H1 (cell line): ENCODE results near the gene ISG15. TPM values are rescaled to one million over a fixed set of nuclear protein-coding genes. Genes with fewer than 3 reads are reported as not detected.

ENCODE experiments used
- CTCF ChIA-PET: fragments of 300-600 bp; sonication (Branson Sonifier 250); formaldehyde crosslinking; loops from one replicate; lab custom pipeline; 2021; ENCODE audit not compliant: partially characterized antibody; lab: Charles Lee
- POLR2A ChIA-PET: fragments of 300-600 bp; sonication (Branson Sonifier 250); formaldehyde crosslinking; loops from one replicate; lab custom pipeline; 2021; ENCODE audit warnings: inconsistent platforms; ENCODE audit not compliant: partially characterized antibody; lab: Charles Lee
- DNase-seq, 2 experiments: peaks; one replicate each; pipeline versions ENCODE4 v3.0.0 to v3.0.0-alpha.2; 2010 to 2022; ENCODE audit warnings: low spot score in 2 of 2, low read depth in 1 of 2, mixed read lengths in 1 of 2
- FAIRE-seq: peaks from 2 replicates; lab custom pipeline; 2011; peaks lifted over from hg19 to GRCh38; lab: Jason Lieb, UNC
- H2AFZ ChIP-seq: 2 replicates; pipeline ENCODE4 v1.8.1; 2012; ENCODE audit warnings: low read length, inconsistent platforms
- H2AK5ac ChIP-seq: 2 replicates; pipeline ENCODE4 v1.6.1; 2013; ENCODE audit warnings: low read depth, low read length
- H2BK120ac ChIP-seq: replicated peaks from 2 replicates; pipeline ENCODE3; 2013; ENCODE audit warnings: low read depth, low read length, inconsistent platforms
- H2BK12ac ChIP-seq: 2 replicates; pipeline ENCODE4 v1.6.1; 2013; ENCODE audit warnings: low read depth, low read length
- H2BK15ac ChIP-seq: 2 replicates; pipeline ENCODE4 v1.6.1; 2013; ENCODE audit warnings: low read length
- H2BK20ac ChIP-seq: 2 replicates; pipeline ENCODE4 v1.6.1; 2013; ENCODE audit warnings: low read length
- H2BK5ac ChIP-seq: 2 replicates; pipeline ENCODE4 v1.6.1; 2013; ENCODE audit warnings: low read depth, low read length
- H3K14ac ChIP-seq: 2 replicates; pipeline ENCODE4 v1.6.1; 2013; ENCODE audit warnings: inconsistent platforms; ENCODE audit not compliant: insufficient read length
- H3K18ac ChIP-seq: 2 replicates; pipeline ENCODE4 v1.6.1; 2013; ENCODE audit warnings: low read length; ENCODE audit errors: extremely low read depth
- H3K23ac ChIP-seq: 2 replicates; pipeline ENCODE4 v1.6.1; 2013; ENCODE audit warnings: inconsistent platforms; ENCODE audit not compliant: insufficient read length
- H3K23me2 ChIP-seq: 2 replicates; pipeline ENCODE4 v1.6.1; 2013; ENCODE audit warnings: low read depth, low read length
- H3K27ac ChIP-seq: 2 replicates; pipeline ENCODE4 v1.6.1; 2011; ENCODE audit warnings: low read depth, low read length, inconsistent platforms
- H3K27me3 ChIP-seq, 4 experiments: replicated peaks in 1 of 4; 1 replicate in 1 of 4; 2 replicates in 3 of 4; pipeline versions ENCODE4 v1.6.1 to v1.8.1; 2011 to 2013; ENCODE audit warnings: low read length in 3 of 4, mild to moderate bottlenecking in 3 of 4, inconsistent platforms in 2 of 4, mixed read lengths in 2 of 4, moderate library complexity in 1 of 4; ENCODE audit not compliant: control insufficient read depth in 3 of 4, insufficient read depth in 3 of 4; ENCODE audit errors: extremely low read depth in 1 of 4
- H3K36me3 ChIP-seq, 4 experiments: 2 replicates each; pipeline versions ENCODE4 v1.6.1 to v1.8.1; 2011 to 2013; ENCODE audit warnings: mild to moderate bottlenecking in 4 of 4, low read length in 3 of 4, moderate library complexity in 2 of 4, control low read depth in 1 of 4, inconsistent platforms in 1 of 4; ENCODE audit not compliant: insufficient read depth in 4 of 4, control insufficient read depth in 2 of 4
- H3K4ac ChIP-seq: replicated peaks from 2 replicates; pipeline ENCODE3; 2013; ENCODE audit warnings: low read length, low read depth, mixed read lengths, inconsistent platforms; ENCODE audit not compliant: insufficient read length
- H3K4me1 ChIP-seq, 4 experiments: replicated peaks in 1 of 4; 1 replicate in 1 of 4; 2 replicates in 3 of 4; pipeline versions ENCODE4 v1.6.1 to v1.8.1; 2011 to 2013; ENCODE audit warnings: low read length in 3 of 4, inconsistent platforms in 2 of 4, mixed read lengths in 1 of 4; ENCODE audit not compliant: insufficient read depth in 4 of 4, control insufficient read depth in 3 of 4
- H3K4me2 ChIP-seq, 2 experiments: 2 replicates each; pipeline versions ENCODE4 v1.6.1 to v1.8.1; 2011 to 2013; ENCODE audit warnings: low read depth in 2 of 2, low read length in 2 of 2, control low read depth in 1 of 2, inconsistent platforms in 1 of 2, mild to moderate bottlenecking in 1 of 2; ENCODE audit not compliant: insufficient read depth in 1 of 2
- H3K4me3 ChIP-seq, 4 experiments: fragments of 200-600, 300-600 bp in 1 of 4; sonication (generic), shearing (Covaris generic), sonication (Bioruptor Twin) in 1 of 4; 2 replicates each; pipeline versions ENCODE4 v1.5.1 to v1.8.1; 2011 to 2016; ENCODE audit warnings: low read length in 4 of 4, low read depth in 3 of 4, control low read depth in 2 of 4, inconsistent platforms in 2 of 4, mild to moderate bottlenecking in 2 of 4, mixed read lengths in 1 of 4, moderate library complexity in 1 of 4; ENCODE audit not compliant: insufficient read depth in 2 of 4; ENCODE audit errors: extremely low read depth in 1 of 4
- H3K56ac ChIP-seq: replicated peaks from 2 replicates; pipeline ENCODE3; 2013; ENCODE audit warnings: low read depth, mild to moderate bottlenecking, mixed read lengths, low read length, inconsistent platforms; ENCODE audit not compliant: insufficient read length
- H3K79me1 ChIP-seq: 2 replicates; pipeline ENCODE4 v1.6.1; 2013; ENCODE audit warnings: low read depth, low read length, control low read depth
- H3K79me2 ChIP-seq, 2 experiments: 2 replicates each; pipeline versions ENCODE4 v1.6.1 to v1.8.1; 2012 to 2013; ENCODE audit warnings: low read length in 2 of 2, mild to moderate bottlenecking in 2 of 2, inconsistent platforms in 1 of 2; ENCODE audit not compliant: insufficient read depth in 2 of 2, control insufficient read depth in 1 of 2
- H3K9ac ChIP-seq, 4 experiments: replicated peaks in 1 of 4; 1 replicate in 1 of 4; 2 replicates in 3 of 4; pipeline versions ENCODE4 v1.6.1 to v1.8.1; 2011 to 2013; ENCODE audit warnings: low read depth in 3 of 4, low read length in 3 of 4, control low read depth in 2 of 4, mild to moderate bottlenecking in 2 of 4, moderate library complexity in 2 of 4, inconsistent platforms in 1 of 4; ENCODE audit errors: extremely low read depth in 1 of 4
- H3K9me3 ChIP-seq, 2 experiments: 2 replicates each; pipeline versions ENCODE4 v1.6.1 to v1.8.1; 2012 to 2013; ENCODE audit warnings: mild to moderate bottlenecking in 2 of 2, moderate library complexity in 2 of 2, control low read depth in 1 of 2, inconsistent platforms in 1 of 2, low read depth in 1 of 2, low read length in 1 of 2, mixed read lengths in 1 of 2; ENCODE audit not compliant: insufficient read depth in 2 of 2
- H4K20me1 ChIP-seq, 2 experiments: replicated peaks in 1 of 2; 2 replicates each; pipeline versions ENCODE3 to v1.8.1; 2011 to 2013; ENCODE audit warnings: inconsistent platforms in 2 of 2, low read length in 2 of 2, mild to moderate bottlenecking in 1 of 2; ENCODE audit not compliant: insufficient read depth in 2 of 2, control insufficient read depth in 1 of 2
- H4K5ac ChIP-seq: 2 replicates; pipeline ENCODE4 v1.6.1; 2013; ENCODE audit warnings: low read length, low read depth, mixed read lengths, inconsistent platforms; ENCODE audit not compliant: insufficient read length
- H4K8ac ChIP-seq: 2 replicates; pipeline ENCODE4 v1.8.0; 2013; ENCODE audit warnings: mild to moderate bottlenecking, moderate library complexity, low read length, inconsistent platforms; ENCODE audit not compliant: insufficient read depth; ENCODE audit errors: extremely low read depth
- H4K91ac ChIP-seq: replicated peaks from 2 replicates; pipeline ENCODE3; 2013; ENCODE audit warnings: low read length, mixed read lengths, inconsistent platforms; ENCODE audit not compliant: insufficient read length
- BACH1 ChIP-seq: IDR thresholded peaks from 2 replicates; pipeline ENCODE4 v1.6.1; 2012; ENCODE audit warnings: low read length, improper control_type of control experiment
- CHD1 ChIP-seq: IDR thresholded peaks from 2 replicates; pipeline ENCODE4 v1.6.1; 2012; ENCODE audit warnings: low read depth, low read length, improper control_type of control experiment
- EP300 ChIP-seq, 2 experiments: IDR thresholded peaks; 1 replicate in 1 of 2; 2 replicates in 1 of 2; pipeline ENCODE4 v1.6.1; 2011 to 2012; ENCODE audit warnings: low read depth in 2 of 2, low read length in 2 of 2, mild to moderate bottlenecking in 2 of 2, borderline replicate concordance in 1 of 2, inconsistent platforms in 1 of 2, moderate library complexity in 1 of 2
- EZH2 ChIP-seq: fragments of 200-600 bp; sonication (generic); IDR thresholded peaks from 2 replicates; pipeline ENCODE4 v1.7.1; 2012; ENCODE audit warnings: low read depth, mild to moderate bottlenecking, moderate library complexity, low read length, inconsistent platforms; ENCODE audit not compliant: severe bottlenecking
- GTF2F1 ChIP-seq: IDR thresholded peaks from 2 replicates; pipeline ENCODE4 v1.6.1; 2012; ENCODE audit warnings: low read depth, low read length, improper control_type of control experiment, borderline replicate concordance
- PHF8 ChIP-seq: fragments of 200-600 bp; sonication (generic); conservative IDR thresholded peaks from 2 replicates; pipeline ENCODE4 v1.7.1; 2012; ENCODE audit warnings: low read depth, mild to moderate bottlenecking, inconsistent platforms, low read length, moderate library complexity
- SIRT6 ChIP-seq: IDR thresholded peaks from one replicate; pipeline ENCODE4 v1.7.1; 2012; ENCODE audit warnings: low read length, inconsistent platforms
- SP4 ChIP-seq: IDR thresholded peaks from 2 replicates; pipeline ENCODE4 v1.6.1; 2012; ENCODE audit warnings: low read length, inconsistent platforms
- TBP ChIP-seq: IDR thresholded peaks from 2 replicates; pipeline ENCODE4 v1.6.1; 2011; ENCODE audit warnings: low read depth, low read length, improper control_type of control experiment
- TCF12 ChIP-seq: IDR thresholded peaks from 2 replicates; pipeline ENCODE4 v1.6.1; 2011; ENCODE audit warnings: low read depth, mild to moderate bottlenecking, low read length
- WGBS, 2 experiments: shearing (Covaris generic) in 1 of 2; methylation state at CpG; one replicate each; pipeline versions ENCODE4 v1.1.6 to v1.1.7; 2013 to 2015; ENCODE audit warnings: low lambda C conversion rate in 2 of 2, mixed read lengths in 2 of 2, inconsistent platforms in 1 of 2, low coverage in 1 of 2, missing lambda C conversion rate in 1 of 2; ENCODE audit not compliant: insufficient replicate concordance in 2 of 2, insufficient coverage in 1 of 2, insufficient read length in 1 of 2; ENCODE audit errors: extremely low coverage in 1 of 2, missing lambda C conversion rate in 1 of 2; 5-methylcytosine and 5-hydroxymethylcytosine counted together
- polyA plus RNA-seq, 7 experiments: library from polyadenylated mRNA; depleted of rRNA in 3 of 7; stranded (reverse) in 5 of 7; unstranded in 2 of 7; fragments of >200 nt in 5 of 7; fragments of 200-250 nt in 2 of 7; gene quantifications; 1 replicate in 5 of 7; 2 replicates in 1 of 7; 4 replicates in 1 of 7; pipeline versions ENCODE4 v1.2.1 to v1.2.3, GENCODE V29; 2011 to 2013; ENCODE audit warnings: missing spikeins in 2 of 7, mixed read lengths in 2 of 7
- total RNA-seq: library from RNA; stranded (reverse); fragmentation: NEBNext Ultra II Directional; extraction: Animal tissue kit (Norgen Biotek cat#: 25700); gene quantifications from 2 replicates; pipeline ENCODE4 v1.2.1, GENCODE V29; 2021
- TF ChIP-seq, protein P1 (sequence below): IDR thresholded peaks from 2 replicates; pipeline ENCODE4 v1.6.1; 2012; ENCODE audit warnings: inconsistent platforms

ISG15 gene
- total and polyA plus RNA-seq, 2 of the 8 experiments (the other 6 are each of a cell fraction or from before 2014, with no cell fraction given): 29.3 to 121 TPM

DNA sequence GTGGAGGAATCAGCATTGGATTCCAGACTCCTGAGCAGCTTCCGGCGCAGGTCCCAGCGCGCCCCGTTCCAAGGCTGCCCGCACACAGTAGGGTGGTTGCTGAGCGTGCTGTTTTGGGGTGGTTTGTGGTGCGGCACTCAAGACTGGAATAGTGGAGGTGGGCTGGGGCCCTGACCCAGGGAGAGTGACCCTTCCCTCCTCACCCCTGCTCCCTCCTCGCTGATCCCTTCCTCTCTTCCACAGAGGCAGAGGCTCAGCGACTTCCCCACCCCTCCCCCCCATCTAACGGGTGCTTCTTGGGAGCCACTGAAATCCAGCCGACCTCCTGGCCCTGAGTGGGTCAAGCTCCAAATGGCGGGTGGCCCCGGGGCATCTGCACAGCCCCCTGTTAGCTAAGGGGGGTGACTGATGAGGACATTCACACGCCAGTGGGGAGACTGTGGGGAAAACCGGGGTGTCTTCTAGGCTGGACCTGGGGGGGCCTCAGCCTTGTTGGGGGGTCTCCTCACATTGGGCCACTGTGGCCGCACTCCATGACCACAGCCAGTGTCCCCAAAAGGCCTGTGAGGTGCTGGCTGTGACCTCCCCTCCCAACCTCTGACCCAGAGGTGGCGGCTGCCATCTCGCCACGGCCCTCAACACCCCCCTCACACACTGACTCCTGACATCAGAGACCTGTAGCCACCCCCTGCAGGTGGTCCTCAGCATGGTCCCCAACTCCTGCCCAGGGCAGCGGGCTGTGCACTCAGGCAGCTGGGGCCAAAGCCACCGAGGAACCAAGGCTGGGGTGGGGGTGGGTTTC is 9.5 kb upstream of the ISG15 start:
- Histone ChIP-seq H4K20me1 (peaks cover 0 to 3% of the 10 kb centered on the region in 2 experiments), H2BK12ac (0 out of 2 replicates have a peak overlapping the region, but pooled peaks have one; percentile 27), H2BK20ac (no peak overlapping the region), H3K9ac (no peak overlapping the region), H3K56ac (no peak overlapping the region), H2AFZ (no peak overlapping the region), H2AK5ac (no peak overlapping the region), H3K18ac (no peak overlapping the region), H3K23me2 (peaks cover 11% of the 10 kb centered on the region; the same call in 1 of the 2 replicates), H3K4me1 (peaks cover 0 to 33% (median 14%) of the 10 kb centered on the region in 4 experiments; a peak in 5 of 7 replicates), H3K4ac (no peak overlapping the region), H2BK120ac (no peak overlapping the region), H2BK5ac (no peak overlapping the region), H4K5ac (no peak overlapping the region), H3K4me2 (no peak overlapping the region), H3K14ac (no peak overlapping the region), H2BK15ac (no peak overlapping the region), H3K23ac (no peak overlapping the region), H3K79me2 (no peaks in the 10 kb centered on the region), H3K79me1 (no peaks in the 10 kb centered on the region), H3K36me3 (peaks cover 0 to 9% (median 0%) of the 10 kb centered on the region in 4 experiments; a peak in 1 of 8 replicates), H3K9me3 (no peaks in the 10 kb centered on the region; a peak in 1 of 4 replicates), H4K8ac (no peak overlapping the region), H4K91ac (no peak overlapping the region), H3K27me3 (peaks cover 27 to 62% (median 42%) of the 10 kb centered on the region in 4 experiments), H3K4me3 (no peak overlapping the region), H3K27ac (no peak overlapping the region)
- FAIRE-seq: no peak
- ChIA-PET POLR2A (interaction anchor here (0.8 to 4.2 kb wide), 5 partner anchors 10 to 64 kb away, joined by 3 to 40 read pairs (median 3); partner anchors contain the start of gene ISG15), CTCF (interaction anchor here (1.0 to 4.7 kb wide), 11 partner anchors 9 to 94 kb away, joined by 3 to 60 read pairs (median 6); partner anchors contain the start of genes ISG15 and PERM1)
- DNase-seq: no peak
- WGBS, 2 experiments: 85% methylated on average over 19 of the region's 22 CpGs; no CpG with 5 or more reads in 1 of the 2 experiments
- TF ChIP-seq TBP (no peak), EP300 (IDR thresholded peaks at IDR 0.05; ENCODE audit: borderline replicate concordance in 1 of 2, low read depth in 2 of 2, low read length in 2 of 2) (no peak), PHF8 (no peak), BACH1 (no peak), EZH2 (no peak), TCF12 (no peak), SP4 (no peak), GTF2F1 (no peak), SIRT6 (no peak), CHD1 (no peak)
- TF ChIP-seq, protein P1, sequence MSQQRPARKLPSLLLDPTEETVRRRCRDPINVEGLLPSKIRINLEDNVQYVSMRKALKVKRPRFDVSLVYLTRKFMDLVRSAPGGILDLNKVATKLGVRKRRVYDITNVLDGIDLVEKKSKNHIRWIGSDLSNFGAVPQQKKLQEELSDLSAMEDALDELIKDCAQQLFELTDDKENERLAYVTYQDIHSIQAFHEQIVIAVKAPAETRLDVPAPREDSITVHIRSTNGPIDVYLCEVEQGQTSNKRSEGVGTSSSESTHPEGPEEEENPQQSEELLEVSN: no peak
